GM23338 (cell line): ENCODE results near the gene ACADVL. TPM values are rescaled to one million over a fixed set of nuclear protein-coding genes. Genes with fewer than 3 reads are reported as not detected.

Source experiments
- ATAC-seq: fragments of 200-7000 bp; cut with Tn5 transposase; 3 replicates; pipeline ENCODE4 v1.9.1; 2020
- DNase-seq: peaks from one replicate; pipeline ENCODE4 v3.0.0-alpha.2; 2015; ENCODE audit warnings: low spot score
- H2AFZ ChIP-seq: fragments of 200-600 bp; sonication (generic); 2 replicates; pipeline ENCODE4 v1.8.0; 2016; ENCODE audit warnings: antibody characterized with exemption, mild to moderate bottlenecking, moderate library complexity
- H3F3A ChIP-seq: fragments of 200-600 bp; sonication (generic); replicated peaks from 2 replicates; pipeline ENCODE4 v1.8.0; 2017; ENCODE audit warnings: antibody characterized with exemption, mixed run types, low read depth
- H3K27ac ChIP-seq: fragments of 200-600 bp; sonication (generic); 2 replicates; pipeline ENCODE4 v1.6.1; 2016; ENCODE audit warnings: low read depth
- H3K27me3 ChIP-seq: fragments of 200-600 bp; sonication (generic); 2 replicates; pipeline ENCODE4 v1.8.0; 2016; ENCODE audit warnings: mild to moderate bottlenecking, mixed run types, moderate library complexity; ENCODE audit not compliant: insufficient read depth
- H3K36me3 ChIP-seq: fragments of 200-600 bp; sonication (generic); 2 replicates; pipeline ENCODE4 v1.8.0; 2016; ENCODE audit warnings: mild to moderate bottlenecking; ENCODE audit not compliant: insufficient read depth
- H3K4me1 ChIP-seq: fragments of 200-600 bp; sonication (generic); 2 replicates; pipeline ENCODE4 v1.8.0; 2016; ENCODE audit warnings: mild to moderate bottlenecking, moderate library complexity; ENCODE audit not compliant: insufficient read depth
- H3K4me2 ChIP-seq: fragments of 200-600 bp; sonication (generic); 2 replicates; pipeline ENCODE4 v1.7.1; 2017; ENCODE audit warnings: mixed run types
- H3K4me3 ChIP-seq: fragments of 200-600 bp; sonication (generic); 2 replicates; pipeline ENCODE4 v1.6.1; 2016; ENCODE audit warnings: mixed run types
- H3K79me2 ChIP-seq: fragments of 200-600 bp; sonication (generic); replicated peaks from 2 replicates; pipeline ENCODE4 v1.8.0; 2017; ENCODE audit warnings: mild to moderate bottlenecking; ENCODE audit not compliant: insufficient read depth
- H3K9me2 ChIP-seq: fragments of 200-600 bp; sonication (generic); 2 replicates; pipeline ENCODE4 v1.8.0; 2017; ENCODE audit not compliant: insufficient read depth
- H4K20me1 ChIP-seq: fragments of 200-600 bp; sonication (generic); replicated peaks from 2 replicates; pipeline ENCODE4 v1.8.0; 2017; ENCODE audit warnings: mild to moderate bottlenecking; ENCODE audit not compliant: insufficient read depth
- H3K27ac Mint-ChIP-seq: 2 replicates; pipeline ENCODE4 v1.8.0; 2020; ENCODE audit warnings: inconsistent platforms, mild to moderate bottlenecking, moderate library complexity, mixed read lengths
- H3K27me3 Mint-ChIP-seq: 3 replicates; pipeline ENCODE4 v1.8.0; 2022; ENCODE audit warnings: low read depth, mild to moderate bottlenecking, moderate library complexity, mixed read lengths, inconsistent platforms; ENCODE audit not compliant: insufficient read depth, poor library complexity
- H3K36me3 Mint-ChIP-seq: 3 replicates; pipeline ENCODE4 v1.8.0; 2021; ENCODE audit warnings: low read depth, mild to moderate bottlenecking, inconsistent platforms, moderate library complexity, mixed read lengths
- H3K4me1 Mint-ChIP-seq: 3 replicates; pipeline ENCODE4 v1.8.0; 2020; ENCODE audit warnings: mild to moderate bottlenecking, inconsistent platforms, mixed read lengths
- H3K4me3 Mint-ChIP-seq: 3 replicates; pipeline ENCODE4 v1.8.0; 2021; ENCODE audit warnings: moderate library complexity, mild to moderate bottlenecking, inconsistent platforms, mixed read lengths
- H3K9me3 Mint-ChIP-seq: 3 replicates; pipeline ENCODE4 v1.8.0; 2020; ENCODE audit warnings: moderate library complexity, mild to moderate bottlenecking, inconsistent platforms, mixed read lengths
- CREB1 ChIP-seq: fragments of 250-450 bp; sonication (Bioruptor Pico); IDR thresholded peaks from 2 replicates; pipeline ENCODE4 v1.5.0; 2020; ENCODE audit warnings: low read depth, mild to moderate bottlenecking, moderate library complexity
- EZH2 ChIP-seq: fragments of 200-600 bp; sonication (generic); IDR thresholded peaks from one replicate; pipeline ENCODE4 v1.8.0; 2017; ENCODE audit warnings: antibody characterized with exemption, mild to moderate bottlenecking, low read depth; ENCODE audit not compliant: unreplicated experiment
- EZH2phosphoT487 ChIP-seq: fragments of 200-600 bp; sonication (generic); IDR thresholded peaks from one replicate; pipeline ENCODE4 v1.8.1; 2018; ENCODE audit warnings: antibody characterized with exemption; ENCODE audit not compliant: unreplicated experiment
- JUNB ChIP-seq: IDR thresholded peaks from one replicate; pipeline ENCODE4 v1.6.1; 2016; ENCODE audit warnings: antibody characterized with exemption; ENCODE audit not compliant: unreplicated experiment
- NANOG ChIP-seq: IDR thresholded peaks from 2 replicates; pipeline ENCODE4 v1.6.1; 2016; ENCODE audit warnings: antibody characterized with exemption, borderline replicate concordance
- POLR2AphosphoS5 ChIP-seq: IDR thresholded peaks from 2 replicates; pipeline ENCODE4 v1.6.1; 2016; ENCODE audit warnings: antibody characterized with exemption, low read depth
- STAT1 ChIP-seq: IDR thresholded peaks from one replicate; pipeline ENCODE4 v1.6.1; 2016; ENCODE audit warnings: antibody characterized with exemption; ENCODE audit not compliant: unreplicated experiment
- ZNF114 ChIP-seq: fragments of 250-450 bp; sonication (Bioruptor Pico); IDR thresholded peaks from 2 replicates; pipeline ENCODE4 v1.5.0; 2020; ENCODE audit warnings: mild to moderate bottlenecking, moderate library complexity
- ZNF331 ChIP-seq: fragments of 250-450 bp; sonication (Bioruptor Pico); IDR thresholded peaks from 2 replicates; pipeline ENCODE4 v1.5.0; 2020; ENCODE audit warnings: low read depth, mild to moderate bottlenecking, moderate library complexity
- polyA plus RNA-seq: library from polyadenylated mRNA; unstranded; fragments of >200 nt; fragmentation: Nextera tagmentation; extraction: Ambion mirVana; gene quantifications from 2 replicates; pipeline ENCODE4 v1.2.1, GENCODE V29; 2016
- total RNA-seq: library from RNA; depleted of rRNA; stranded (reverse); fragments of >200 nt; shearing (Covaris generic); gene quantifications from 2 replicates; pipeline ENCODE4 v1.2.3, GENCODE V29; 2014
- TF ChIP-seq, protein P1 (sequence below): IDR thresholded peaks from one replicate; pipeline ENCODE4 v1.6.1; 2018; ENCODE audit warnings: antibody characterized with exemption; ENCODE audit not compliant: unreplicated experiment
- TF ChIP-seq, protein P2 (sequence below): IDR thresholded peaks from 2 replicates; pipeline ENCODE4 v1.6.1; 2016; ENCODE audit warnings: antibody characterized with exemption
- TF ChIP-seq, protein P3 (sequence below): fragments of 250-450 bp; sonication (Bioruptor Pico); IDR thresholded peaks from 2 replicates; pipeline ENCODE4 v1.5.0; 2020; ENCODE audit warnings: mild to moderate bottlenecking, moderate library complexity

Gene ACADVL
- total and polyA plus RNA-seq, 2 experiments from 2014 or later: 152 to 156 TPM

DNA sequence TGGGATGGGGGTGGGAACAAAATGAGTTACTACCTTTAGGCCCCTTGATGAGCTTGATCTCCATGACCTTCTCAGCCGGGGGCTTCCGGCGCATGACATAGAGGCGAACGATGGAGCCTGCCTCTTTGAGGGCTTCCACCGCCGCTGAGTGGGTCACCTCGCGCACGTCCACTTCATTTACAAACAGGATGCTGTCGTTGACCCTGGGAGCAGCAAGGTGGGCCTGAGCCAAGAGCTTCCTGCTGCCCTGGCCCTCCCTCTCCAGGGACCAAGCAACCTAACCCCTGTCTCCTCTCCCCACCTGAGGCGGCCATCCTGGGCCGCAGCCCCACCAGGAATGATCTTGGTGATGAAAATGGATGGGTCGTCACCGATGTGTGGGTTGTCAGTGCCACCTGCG, 16.3 kb upstream of the ACADVL start:
- Histone ChIP-seq H3K79me2 (peaks cover 20% of the 10 kb centered on the region), H3K27me3 (no peaks in the 10 kb centered on the region), H4K20me1 (peaks cover 10% of the 10 kb centered on the region), H3K36me3 (peaks cover 15% of the 10 kb centered on the region), H3K4me3 (no peak overlapping the region), H3F3A (peaks cover 15% of the 10 kb centered on the region), H3K4me1 (peaks cover 15% of the 10 kb centered on the region), H3K27ac (no peak overlapping the region), H3K4me2 (no peak overlapping the region), H3K9me2 (no peaks in the 10 kb centered on the region), H2AFZ (no peak overlapping the region)
- Mint-ChIP-seq H3K27ac (no peak overlapping the region), H3K4me3 (0 out of 3 replicates have a peak overlapping the region, but pooled peaks have one; percentile 19), H3K4me1 (peaks cover 35% of the 10 kb centered on the region), H3K36me3 (peaks cover 40% of the 10 kb centered on the region), H3K9me3 (no peaks in the 10 kb centered on the region; the same call in 2 of the 3 replicates), H3K27me3 (peaks cover 10% of the 10 kb centered on the region)
- no peak for TF ChIP-seq ZNF331
- TF ChIP-seq, protein P1, sequence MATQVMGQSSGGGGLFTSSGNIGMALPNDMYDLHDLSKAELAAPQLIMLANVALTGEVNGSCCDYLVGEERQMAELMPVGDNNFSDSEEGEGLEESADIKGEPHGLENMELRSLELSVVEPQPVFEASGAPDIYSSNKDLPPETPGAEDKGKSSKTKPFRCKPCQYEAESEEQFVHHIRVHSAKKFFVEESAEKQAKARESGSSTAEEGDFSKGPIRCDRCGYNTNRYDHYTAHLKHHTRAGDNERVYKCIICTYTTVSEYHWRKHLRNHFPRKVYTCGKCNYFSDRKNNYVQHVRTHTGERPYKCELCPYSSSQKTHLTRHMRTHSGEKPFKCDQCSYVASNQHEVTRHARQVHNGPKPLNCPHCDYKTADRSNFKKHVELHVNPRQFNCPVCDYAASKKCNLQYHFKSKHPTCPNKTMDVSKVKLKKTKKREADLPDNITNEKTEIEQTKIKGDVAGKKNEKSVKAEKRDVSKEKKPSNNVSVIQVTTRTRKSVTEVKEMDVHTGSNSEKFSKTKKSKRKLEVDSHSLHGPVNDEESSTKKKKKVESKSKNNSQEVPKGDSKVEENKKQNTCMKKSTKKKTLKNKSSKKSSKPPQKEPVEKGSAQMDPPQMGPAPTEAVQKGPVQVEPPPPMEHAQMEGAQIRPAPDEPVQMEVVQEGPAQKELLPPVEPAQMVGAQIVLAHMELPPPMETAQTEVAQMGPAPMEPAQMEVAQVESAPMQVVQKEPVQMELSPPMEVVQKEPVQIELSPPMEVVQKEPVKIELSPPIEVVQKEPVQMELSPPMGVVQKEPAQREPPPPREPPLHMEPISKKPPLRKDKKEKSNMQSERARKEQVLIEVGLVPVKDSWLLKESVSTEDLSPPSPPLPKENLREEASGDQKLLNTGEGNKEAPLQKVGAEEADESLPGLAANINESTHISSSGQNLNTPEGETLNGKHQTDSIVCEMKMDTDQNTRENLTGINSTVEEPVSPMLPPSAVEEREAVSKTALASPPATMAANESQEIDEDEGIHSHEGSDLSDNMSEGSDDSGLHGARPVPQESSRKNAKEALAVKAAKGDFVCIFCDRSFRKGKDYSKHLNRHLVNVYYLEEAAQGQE: no peak
- no peak for TF ChIP-seq EZH2
- no peak for TF ChIP-seq ZNF114
- TF ChIP-seq STAT1: no peak
- TF ChIP-seq, protein P2, sequence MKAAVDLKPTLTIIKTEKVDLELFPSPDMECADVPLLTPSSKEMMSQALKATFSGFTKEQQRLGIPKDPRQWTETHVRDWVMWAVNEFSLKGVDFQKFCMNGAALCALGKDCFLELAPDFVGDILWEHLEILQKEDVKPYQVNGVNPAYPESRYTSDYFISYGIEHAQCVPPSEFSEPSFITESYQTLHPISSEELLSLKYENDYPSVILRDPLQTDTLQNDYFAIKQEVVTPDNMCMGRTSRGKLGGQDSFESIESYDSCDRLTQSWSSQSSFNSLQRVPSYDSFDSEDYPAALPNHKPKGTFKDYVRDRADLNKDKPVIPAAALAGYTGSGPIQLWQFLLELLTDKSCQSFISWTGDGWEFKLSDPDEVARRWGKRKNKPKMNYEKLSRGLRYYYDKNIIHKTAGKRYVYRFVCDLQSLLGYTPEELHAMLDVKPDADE: no peak
- no peak for TF ChIP-seq EZH2phosphoT487
- TF ChIP-seq JUNB: no peak
- TF ChIP-seq CREB1 (CRISPR knock-in tag): no peak
- TF ChIP-seq POLR2AphosphoS5: no peak
- no peak for TF ChIP-seq NANOG
- ATAC-seq (no peak), DNase-seq (no peak)

DNA sequence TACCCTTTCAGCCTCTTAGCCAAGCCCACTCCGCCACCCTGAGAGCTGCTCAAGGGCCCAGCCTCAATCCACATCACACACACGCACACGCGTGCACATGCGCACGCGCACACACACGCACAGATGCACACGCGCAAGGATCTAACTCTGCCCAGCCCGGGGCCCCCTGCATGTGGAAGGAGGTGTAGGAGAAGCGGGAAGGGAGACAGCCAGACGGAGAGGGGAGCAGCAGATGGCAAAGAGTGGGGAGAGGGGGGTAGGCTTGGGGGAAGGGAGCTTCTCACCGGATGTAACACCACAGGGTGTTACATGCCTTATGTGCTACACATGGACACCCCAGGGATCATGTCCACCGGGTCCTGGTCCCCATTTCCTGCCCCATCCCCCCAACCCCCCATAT, 15.4 kb upstream of the ACADVL start:
- H3F3A ChIP-seq: peaks cover 20% of the 10 kb centered on the region
- H3K4me3 Mint-ChIP-seq: peak overlapping the region; percentile 80
- H3K4me2 ChIP-seq: peak overlapping the region; percentile 89
- no peaks in the 10 kb centered on the region for H3K9me2 ChIP-seq
- H3K27me3 ChIP-seq: no peaks in the 10 kb centered on the region
- H3K4me1 ChIP-seq: peaks cover 25% of the 10 kb centered on the region
- no peaks in the 10 kb centered on the region; the same call in 2 of the 3 replicates for H3K9me3 Mint-ChIP-seq
- DNase-seq: no peak
- H3K4me3 ChIP-seq: peak overlapping the region; percentile 55
- peak overlapping the region; percentile 70 for H3K27ac ChIP-seq
- no peak overlapping the region for H2AFZ ChIP-seq
- peaks cover 10% of the 10 kb centered on the region for H4K20me1 ChIP-seq
- peak overlapping the region; percentile 91; the same call in 1 of the 2 replicates for H3K27ac Mint-ChIP-seq
- no peak for ATAC-seq
- H3K27me3 Mint-ChIP-seq: peaks cover 10% of the 10 kb centered on the region
- peaks cover 15% of the 10 kb centered on the region for H3K36me3 ChIP-seq
- H3K36me3 Mint-ChIP-seq: peaks cover 40% of the 10 kb centered on the region
- H3K4me1 Mint-ChIP-seq: peaks cover 43% of the 10 kb centered on the region
- H3K79me2 ChIP-seq: peaks cover 23% of the 10 kb centered on the region
- no peak for TF ChIP-seq NANOG
- TF ChIP-seq, protein P3, sequence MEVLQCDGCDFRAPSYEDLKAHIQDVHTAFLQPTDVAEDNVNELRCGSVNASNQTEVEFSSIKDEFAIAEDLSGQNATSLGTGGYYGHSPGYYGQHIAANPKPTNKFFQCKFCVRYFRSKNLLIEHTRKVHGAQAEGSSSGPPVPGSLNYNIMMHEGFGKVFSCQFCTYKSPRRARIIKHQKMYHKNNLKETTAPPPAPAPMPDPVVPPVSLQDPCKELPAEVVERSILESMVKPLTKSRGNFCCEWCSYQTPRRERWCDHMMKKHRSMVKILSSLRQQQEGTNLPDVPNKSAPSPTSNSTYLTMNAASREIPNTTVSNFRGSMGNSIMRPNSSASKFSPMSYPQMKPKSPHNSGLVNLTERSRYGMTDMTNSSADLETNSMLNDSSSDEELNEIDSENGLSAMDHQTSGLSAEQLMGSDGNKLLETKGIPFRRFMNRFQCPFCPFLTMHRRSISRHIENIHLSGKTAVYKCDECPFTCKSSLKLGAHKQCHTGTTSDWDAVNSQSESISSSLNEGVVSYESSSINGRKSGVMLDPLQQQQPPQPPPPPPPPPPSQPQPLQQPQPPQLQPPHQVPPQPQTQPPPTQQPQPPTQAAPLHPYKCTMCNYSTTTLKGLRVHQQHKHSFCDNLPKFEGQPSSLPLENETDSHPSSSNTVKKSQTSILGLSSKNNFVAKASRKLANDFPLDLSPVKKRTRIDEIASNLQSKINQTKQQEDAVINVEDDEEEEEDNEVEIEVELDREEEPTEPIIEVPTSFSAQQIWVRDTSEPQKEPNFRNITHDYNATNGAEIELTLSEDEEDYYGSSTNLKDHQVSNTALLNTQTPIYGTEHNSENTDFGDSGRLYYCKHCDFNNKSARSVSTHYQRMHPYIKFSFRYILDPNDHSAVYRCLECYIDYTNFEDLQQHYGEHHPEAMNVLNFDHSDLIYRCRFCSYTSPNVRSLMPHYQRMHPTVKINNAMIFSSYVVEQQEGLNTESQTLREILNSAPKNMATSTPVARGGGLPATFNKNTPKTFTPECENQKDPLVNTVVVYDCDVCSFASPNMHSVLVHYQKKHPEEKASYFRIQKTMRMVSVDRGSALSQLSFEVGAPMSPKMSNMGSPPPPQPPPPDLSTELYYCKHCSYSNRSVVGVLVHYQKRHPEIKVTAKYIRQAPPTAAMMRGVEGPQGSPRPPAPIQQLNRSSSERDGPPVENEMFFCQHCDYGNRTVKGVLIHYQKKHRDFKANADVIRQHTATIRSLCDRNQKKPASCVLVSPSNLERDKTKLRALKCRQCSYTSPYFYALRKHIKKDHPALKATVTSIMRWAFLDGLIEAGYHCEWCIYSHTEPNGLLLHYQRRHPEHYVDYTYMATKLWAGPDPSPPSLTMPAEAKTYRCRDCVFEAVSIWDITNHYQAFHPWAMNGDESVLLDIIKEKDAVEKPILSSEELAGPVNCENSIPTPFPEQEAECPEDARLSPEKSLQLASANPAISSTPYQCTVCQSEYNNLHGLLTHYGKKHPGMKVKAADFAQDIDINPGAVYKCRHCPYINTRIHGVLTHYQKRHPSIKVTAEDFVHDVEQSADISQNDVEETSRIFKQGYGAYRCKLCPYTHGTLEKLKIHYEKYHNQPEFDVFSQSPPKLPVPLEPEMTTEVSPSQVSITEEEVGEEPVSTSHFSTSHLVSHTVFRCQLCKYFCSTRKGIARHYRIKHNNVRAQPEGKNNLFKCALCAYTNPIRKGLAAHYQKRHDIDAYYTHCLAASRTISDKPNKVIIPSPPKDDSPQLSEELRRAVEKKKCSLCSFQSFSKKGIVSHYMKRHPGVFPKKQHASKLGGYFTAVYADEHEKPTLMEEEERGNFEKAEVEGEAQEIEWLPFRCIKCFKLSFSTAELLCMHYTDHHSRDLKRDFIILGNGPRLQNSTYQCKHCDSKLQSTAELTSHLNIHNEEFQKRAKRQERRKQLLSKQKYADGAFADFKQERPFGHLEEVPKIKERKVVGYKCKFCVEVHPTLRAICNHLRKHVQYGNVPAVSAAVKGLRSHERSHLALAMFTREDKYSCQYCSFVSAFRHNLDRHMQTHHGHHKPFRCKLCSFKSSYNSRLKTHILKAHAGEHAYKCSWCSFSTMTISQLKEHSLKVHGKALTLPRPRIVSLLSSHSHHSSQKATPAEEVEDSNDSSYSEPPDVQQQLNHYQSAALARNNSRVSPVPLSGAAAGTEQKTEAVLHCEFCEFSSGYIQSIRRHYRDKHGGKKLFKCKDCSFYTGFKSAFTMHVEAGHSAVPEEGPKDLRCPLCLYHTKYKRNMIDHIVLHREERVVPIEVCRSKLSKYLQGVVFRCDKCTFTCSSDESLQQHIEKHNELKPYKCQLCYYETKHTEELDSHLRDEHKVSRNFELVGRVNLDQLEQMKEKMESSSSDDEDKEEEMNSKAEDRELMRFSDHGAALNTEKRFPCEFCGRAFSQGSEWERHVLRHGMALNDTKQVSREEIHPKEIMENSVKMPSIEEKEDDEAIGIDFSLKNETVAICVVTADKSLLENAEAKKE (CRISPR knock-in tag): no peak
